ENCODE measurements around the gene FYCO1. TPM values are rescaled to one million over a fixed set of nuclear protein-coding genes. Genes with fewer than 3 reads are reported as not detected.

The FYCO1 gene
- total RNA-seq, 6 donors from 2014 or later = 37.5 to 84.9 (median 45.3) TPM

- ATAC-seq (ENCODE audit: low FRiP score in 2 of 2) (no peak), DNase-seq (no peak)
- Histone ChIP-seq H3K27me3 (no peaks in the 10 kb centered on the region), H3K4me3 (no peak overlapping the region), H3K4me1 (peaks cover 0 to 20% (median 10%) of the 10 kb centered on the region in 4 donors), H3K9me3 (no peaks in the 10 kb centered on the region), H3K36me3 (peaks cover 6 to 57% (median 26%) of the 10 kb centered on the region in 4 donors), H3K27ac (no peak overlapping the region)
- no peak for TF ChIP-seq POLR2AphosphoS5 (IDR thresholded peaks at IDR 0.05)
- TF ChIP-seq EP300 (IDR thresholded peaks at IDR 0.05) = no peak
- no peak for TF ChIP-seq POLR2A (IDR thresholded peaks at IDR 0.05)
- TF ChIP-seq CTCF (IDR thresholded peaks at IDR 0.05) = no peak
- 94 to 95% methylated on average over 4 of the region's 4 CpGs for WGBS, 2 donors
These were observed 57.6 kb downstream of the FYCO1 start for GRCh38 chr3:45938043-45938435.

- WGBS, 2 donors = 87% methylated on average over 7 to 8 of the region's 8 CpGs
- H3K9me3 ChIP-seq = no peaks in the 10 kb centered on the region
- TF ChIP-seq EP300 (IDR thresholded peaks at IDR 0.05) = no peak
- TF ChIP-seq POLR2A (IDR thresholded peaks at IDR 0.05) = no peak
- no peak for TF ChIP-seq CTCF (IDR thresholded peaks at IDR 0.05)
- TF ChIP-seq POLR2AphosphoS5 (IDR thresholded peaks at IDR 0.05) = no peak
- H3K27me3 ChIP-seq = no peaks in the 10 kb centered on the region
- ATAC-seq (ENCODE audit: low FRiP score in 2 of 2) (no peak), DNase-seq (no peak)
- no peak overlapping the region for H3K27ac ChIP-seq
- H3K4me1 ChIP-seq = peaks cover 0 to 18% (median 9%) of the 10 kb centered on the region in 4 donors
- H3K4me3 ChIP-seq = no peak overlapping the region
- H3K36me3 ChIP-seq = peaks cover 6 to 60% (median 26%) of the 10 kb centered on the region in 4 donors
These were observed 58.2 kb downstream of the FYCO1 start for GRCh38 chr3:45937206-45938042.

GRCh38 chr3:45936261-45936660 is 59.4 kb downstream of the FYCO1 start:
- Histone ChIP-seq H3K4me3 (no peak overlapping the region), H3K4me1 (peaks cover 0 to 15% (median 9%) of the 10 kb centered on the region in 4 donors), H3K36me3 (peaks cover 11 to 72% (median 28%) of the 10 kb centered on the region in 4 donors), H3K27me3 (no peaks in the 10 kb centered on the region), H3K27ac (no peak overlapping the region), H3K9me3 (no peaks in the 10 kb centered on the region)
- DNase-seq (no peak), ATAC-seq (ENCODE audit: low FRiP score in 2 of 2) (no peak)
- WGBS, 2 donors = 91 to 97% methylated on average over 3 to 9 of the region's 9 CpGs
- TF ChIP-seq POLR2A (IDR thresholded peaks at IDR 0.05) (no peak), CTCF (IDR thresholded peaks at IDR 0.05) (no peak), POLR2AphosphoS5 (IDR thresholded peaks at IDR 0.05) (no peak), EP300 (IDR thresholded peaks at IDR 0.05) (no peak)

GRCh38 chr3:45933591-45933990 is 62.0 kb downstream of the FYCO1 start:
- peaks cover 0 to 5% (median 0%) of the 10 kb centered on the region in 4 donors for H3K4me1 ChIP-seq
- H3K27ac ChIP-seq = no peak overlapping the region
- 84 to 87% methylated on average over 4 of the region's 4 CpGs for WGBS, 2 donors
- H3K36me3 ChIP-seq = peaks cover 22 to 98% (median 55%) of the 10 kb centered on the region in 4 donors
- DNase-seq (no peak), ATAC-seq (ENCODE audit: low FRiP score in 2 of 2) (no peak)
- no peak overlapping the region for H3K4me3 ChIP-seq
- TF ChIP-seq CTCF (IDR thresholded peaks at IDR 0.05) (no peak), POLR2A (IDR thresholded peaks at IDR 0.05) (no peak), EP300 (IDR thresholded peaks at IDR 0.05) (no peak), POLR2AphosphoS5 (IDR thresholded peaks at IDR 0.05) (no peak)
- no peaks in the 10 kb centered on the region for H3K9me3 ChIP-seq
- H3K27me3 ChIP-seq = no peaks in the 10 kb centered on the region
